ENCODE results near the gene SP6. TPM values are rescaled to one million over a fixed set of nuclear protein-coding genes. Genes with fewer than 3 reads are reported as not detected.

The SP6 gene
- total RNA-seq, 4 donors from 2014 or later, result 6.6 to 29.3 (median 19.9) TPM

- 97% methylated on average over 7 of the region's 22 CpGs for WGBS
- peaks cover 36% of the 10 kb centered on the region for H3K36me3 ChIP-seq
Measured at GRCh38 chr17:47808830-47809480, 42.0 kb downstream of the SP6 start.

GRCh38 chr17:47808036-47808829 lies 42.7 kb downstream of the SP6 start:
- 90% methylated on average over 10 of the region's 20 CpGs for WGBS
- H3K4me3 ChIP-seq, result no peak overlapping the region
- H3K9me3 ChIP-seq, result no peaks in the 10 kb centered on the region
- H3K36me3 ChIP-seq, result peaks cover 36% of the 10 kb centered on the region
- DNase-seq (ENCODE audit: low spot score in 2 of 2), result peak; percentile 38 to 74
- H3K27me3 ChIP-seq, result no peaks in the 10 kb centered on the region
- no peak overlapping the region for H3K27ac ChIP-seq
- TF ChIP-seq POLR2A (IDR thresholded peaks at IDR 0.05) (no peak), POLR2AphosphoS5 (IDR thresholded peaks at IDR 0.05) (no peak)
- peaks cover 24% of the 10 kb centered on the region for H3K4me1 ChIP-seq

More at GRCh38 chr17:47808830-47809480, 42.0 kb downstream of the SP6 start:
- Histone ChIP-seq H3K27me3 (no peaks in the 10 kb centered on the region), H3K9me3 (no peaks in the 10 kb centered on the region), H3K4me1 (peaks cover 24% of the 10 kb centered on the region), H3K27ac (no peak overlapping the region), H3K4me3 (no peak overlapping the region)
- peak; percentile 51 to 78 for DNase-seq (ENCODE audit: low spot score in 2 of 2)
- TF ChIP-seq POLR2A (IDR thresholded peaks at IDR 0.05) (no peak), EP300 (IDR thresholded peaks at IDR 0.05) (no peak), CTCF (IDR thresholded peaks at IDR 0.05) (no peak)

- no peaks in the 10 kb centered on the region for H3K9me3 ChIP-seq
- H3K36me3 ChIP-seq, result peaks cover 28% of the 10 kb centered on the region
- no peaks in the 10 kb centered on the region for H3K27me3 ChIP-seq
- 93% methylated on average over 9 of the region's 11 CpGs for WGBS
- H3K4me3 ChIP-seq, result no peak overlapping the region
- no peak for TF ChIP-seq CTCF (IDR thresholded peaks at IDR 0.05)
- no peak for TF ChIP-seq EP300 (IDR thresholded peaks at IDR 0.05)
- no peak for TF ChIP-seq POLR2A (IDR thresholded peaks at IDR 0.05)
- no peak for TF ChIP-seq POLR2AphosphoS5 (IDR thresholded peaks at IDR 0.05)
- no peak overlapping the region for H3K27ac ChIP-seq
- peak; percentile 21 to 50 for DNase-seq (ENCODE audit: low spot score in 2 of 2)
- H3K4me1 ChIP-seq, result peaks cover 24% of the 10 kb centered on the region
Measured at GRCh38 chr17:47807421-47807820, 43.5 kb downstream of the SP6 start.

GRCh38 chr17:47806913-47807255 lies 44.1 kb downstream of the SP6 start:
- peak; percentile 36 to 69 for DNase-seq (ENCODE audit: low spot score in 2 of 2)
- no peaks in the 10 kb centered on the region for H3K27me3 ChIP-seq
- peaks cover 24% of the 10 kb centered on the region for H3K4me1 ChIP-seq
- peaks cover 28% of the 10 kb centered on the region for H3K36me3 ChIP-seq
- H3K27ac ChIP-seq, result no peak overlapping the region
- H3K9me3 ChIP-seq, result no peaks in the 10 kb centered on the region
- WGBS, result 68% methylated on average over 9 of the region's 9 CpGs
- TF ChIP-seq POLR2A (IDR thresholded peaks at IDR 0.05), result no peak
- no peak for TF ChIP-seq EP300 (IDR thresholded peaks at IDR 0.05)
- no peak for TF ChIP-seq CTCF (IDR thresholded peaks at IDR 0.05)
- no peak for TF ChIP-seq POLR2AphosphoS5 (IDR thresholded peaks at IDR 0.05)
- no peak overlapping the region for H3K4me3 ChIP-seq

GRCh38 chr17:47806026-47806912 lies 44.7 kb downstream of the SP6 start:
- Histone ChIP-seq H3K27ac (no peak overlapping the region), H3K27me3 (peaks cover 4% of the 10 kb centered on the region), H3K9me3 (no peaks in the 10 kb centered on the region), H3K36me3 (peaks cover 28% of the 10 kb centered on the region), H3K4me3 (no peak overlapping the region), H3K4me1 (peaks cover 23% of the 10 kb centered on the region)
- peak; percentile 13 to 26 for DNase-seq (ENCODE audit: low spot score in 2 of 2)
- no peak for TF ChIP-seq CTCF (IDR thresholded peaks at IDR 0.05)
- no peak for TF ChIP-seq EP300 (IDR thresholded peaks at IDR 0.05)
- TF ChIP-seq POLR2AphosphoS5 (IDR thresholded peaks at IDR 0.05), result no peak
- TF ChIP-seq POLR2A (IDR thresholded peaks at IDR 0.05), result no peak
- WGBS, result 83% methylated on average over 15 of the region's 16 CpGs
